ENCODE data around the gene SCAPER. TPM values are rescaled to one million over a fixed set of nuclear protein-coding genes. Genes with fewer than 3 reads are reported as not detected.

Gene SCAPER
- total and polyA plus RNA-seq, 2 donors (not counting 1 experiment from before 2014, with no cell fraction given) = 8.3 to 61.6 TPM

- Histone ChIP-seq H3K27me3 (replicated peaks in 1 of 4; ENCODE audit: control extremely low read depth in 1 of 4, control insufficient read depth in 3 of 4, insufficient read depth in 4 of 4, low read length in 3 of 4) (no peaks in the 10 kb centered on the region), H3K4me1 (ENCODE audit: control insufficient read depth in 2 of 2, insufficient read depth in 2 of 2, low read length in 2 of 2) (no peaks in the 10 kb centered on the region), H3K9me3 (ENCODE audit: control extremely low read depth in 1 of 3, control insufficient read depth in 2 of 3, insufficient read depth in 1 of 3, low read length in 2 of 3) (no peaks in the 10 kb centered on the region), H3K79me2 (ENCODE audit: control insufficient read depth, insufficient read depth, low read length) (no peaks in the 10 kb centered on the region), H3K9ac (ENCODE audit: low read length) (no peak overlapping the region), H4K20me1 (ENCODE audit: control insufficient read depth, insufficient read depth, low read length, poor library complexity, severe bottlenecking) (no peaks in the 10 kb centered on the region), H3K36me3 (replicated peaks in 1 of 2; ENCODE audit: control extremely low read depth in 1 of 2, control insufficient read depth in 1 of 2, extremely low read depth in 1 of 2, insufficient read depth in 2 of 2, low read length in 1 of 2) (peaks cover 0 to 4% of the 10 kb centered on the region in 2 experiments), H3K27ac (ENCODE audit: low read length in 2 of 2) (no peak overlapping the region), H3K4me3 (ENCODE audit: control extremely low read depth in 1 of 5, extremely low read depth in 1 of 5, insufficient read depth in 1 of 5, low read depth in 2 of 5, low read length in 4 of 5) (no peak overlapping the region), H3K4me2 (replicated peaks; ENCODE audit: low read depth, low read length, poor library complexity, severe bottlenecking) (no peak overlapping the region), H2AFZ (ENCODE audit: insufficient read depth, low read depth, low read length, poor library complexity, severe bottlenecking) (no peak overlapping the region)
- ATAC-seq (ENCODE audit: low read depth) = no peak
- ChIA-PET CTCF (no interaction called here), POLR2A (no interaction called here)
- no peak for TF ChIP-seq CTCF (IDR thresholded peaks at IDR 0.05)
- TF ChIP-seq EZH2 (IDR thresholded peaks at IDR 0.05; ENCODE audit: borderline replicate concordance, insufficient read depth, low read depth, low read length, poor library complexity, severe bottlenecking) = no peak
- Mint-ChIP-seq H3K27me3 (no peaks in the 10 kb centered on the region), H3K9me3 (ENCODE audit: insufficient read depth) (peaks cover 4% of the 10 kb centered on the region), H3K4me1 (no peaks in the 10 kb centered on the region), H3K27ac (no peak overlapping the region), H3K4me3 (no peak overlapping the region)
- intact Hi-C loops (cut with micrococcal nuclease) = no loop called here
- DNase-seq = no peak
Observed at GRCh38 chr15:76642671-76643070, 262.5 kb downstream of the SCAPER start.

DNA sequence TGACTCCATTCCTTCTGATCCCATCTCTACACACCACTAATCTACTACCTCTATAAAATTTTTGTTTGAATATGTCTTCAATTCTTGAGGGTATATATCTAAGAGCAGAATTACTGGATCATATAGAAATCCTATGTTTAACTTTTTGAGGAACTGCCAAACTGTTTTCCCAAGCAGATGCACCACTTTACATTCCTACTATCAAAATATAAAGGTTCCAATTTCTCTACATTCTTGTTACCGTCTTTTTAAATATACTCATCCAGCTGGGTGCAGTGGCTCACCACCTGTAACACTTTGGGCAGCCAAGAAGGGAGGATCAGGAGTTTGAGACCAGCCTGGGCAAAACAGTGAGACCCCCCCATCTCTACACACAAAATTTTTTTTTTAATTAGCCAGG is 268.0 kb downstream of the SCAPER start:
- Histone ChIP-seq H2AFZ (ENCODE audit: insufficient read depth, low read depth, low read length, poor library complexity, severe bottlenecking) (no peak overlapping the region), H3K4me3 (ENCODE audit: control extremely low read depth in 1 of 5, extremely low read depth in 1 of 5, insufficient read depth in 1 of 5, low read depth in 2 of 5, low read length in 4 of 5) (no peak overlapping the region), H3K27me3 (replicated peaks in 1 of 4; ENCODE audit: control extremely low read depth in 1 of 4, control insufficient read depth in 3 of 4, insufficient read depth in 4 of 4, low read length in 3 of 4) (no peaks in the 10 kb centered on the region), H3K9ac (ENCODE audit: low read length) (no peak overlapping the region), H3K27ac (ENCODE audit: low read length in 2 of 2) (no peak overlapping the region), H3K4me1 (ENCODE audit: control insufficient read depth in 2 of 2, insufficient read depth in 2 of 2, low read length in 2 of 2) (no peaks in the 10 kb centered on the region), H3K9me3 (ENCODE audit: control extremely low read depth in 1 of 3, control insufficient read depth in 2 of 3, insufficient read depth in 1 of 3, low read length in 2 of 3) (peaks cover 4 to 11% (median 10%) of the 10 kb centered on the region in 3 donors), H3K79me2 (ENCODE audit: control insufficient read depth, insufficient read depth, low read length) (no peaks in the 10 kb centered on the region), H3K36me3 (replicated peaks in 1 of 2; ENCODE audit: control extremely low read depth in 1 of 2, control insufficient read depth in 1 of 2, extremely low read depth in 1 of 2, insufficient read depth in 2 of 2, low read length in 1 of 2) (no peaks in the 10 kb centered on the region), H3K4me2 (replicated peaks; ENCODE audit: low read depth, low read length, poor library complexity, severe bottlenecking) (no peak overlapping the region), H4K20me1 (ENCODE audit: control insufficient read depth, insufficient read depth, low read length, poor library complexity, severe bottlenecking) (no peaks in the 10 kb centered on the region)
- Mint-ChIP-seq H3K9me3 (ENCODE audit: insufficient read depth) (peaks cover 9% of the 10 kb centered on the region), H3K27me3 (no peaks in the 10 kb centered on the region), H3K4me3 (no peak overlapping the region), H3K27ac (no peak overlapping the region), H3K4me1 (no peaks in the 10 kb centered on the region)
- POLR2A ChIA-PET = no interaction called here
- TF ChIP-seq CTCF (IDR thresholded peaks at IDR 0.05) (no peak), EZH2 (IDR thresholded peaks at IDR 0.05; ENCODE audit: borderline replicate concordance, insufficient read depth, low read depth, low read length, poor library complexity, severe bottlenecking) (no peak)
- CTCF ChIA-PET = no interaction called here
- intact Hi-C loops (cut with micrococcal nuclease) = no loop called here
- 100% methylated on average over 1 of the region's 1 CpG for WGBS (ENCODE audit: insufficient coverage)
- DNase-seq (no peak), ATAC-seq (ENCODE audit: low read depth) (no peak)
